Left renal cortex interstitium (tissue), 4 donors: ENCODE results near the gene DNAJC13. TPM values are rescaled to one million over a fixed set of nuclear protein-coding genes. Genes with fewer than 3 reads are reported as not detected.
"Not testable (repeated sequence)": the region's sequence is repeated elsewhere in the genome, so short reads cannot be mapped to it uniquely, and the experiment has no call there.

Experiments
- DNase-seq, 4 donors: peaks; one replicate each; pipeline ENCODE4 v3.0.0-alpha.2; 2013; ENCODE audit warnings: low read depth in 4 of 4, low spot score in 2 of 4, missing footprints in 1 of 4
- polyA plus RNA-seq, 4 donors: library from polyadenylated mRNA; unstranded; fragments of 120-200 nt; gene quantifications; one replicate each; pipeline ENCODE4 v1.2.1, GENCODE V29; 2013; ENCODE audit not compliant: insufficient read length in 4 of 4

Gene DNAJC13
- polyA plus RNA-seq, 4 donors, result 41.7 to 61.0 (median 49.1) TPM

GRCh38 chr3:132537297-132537696 is 120.0 kb downstream of the DNAJC13 start:
- no peak for DNase-seq

- DNase-seq, result no peak
Observed at GRCh38 chr3:132538072-132538471, 120.8 kb downstream of the DNAJC13 start.

- DNase-seq, result no peak
Observed at GRCh38 chr3:132539681-132540080, 122.4 kb downstream of the DNAJC13 start.

- no peak for DNase-seq
Observed at GRCh38 chr3:132542577-132542976, 125.3 kb downstream of the DNAJC13 start.

GRCh38 chr3:132543011-132543739 is 125.9 kb downstream of the DNAJC13 start:
- no peak for DNase-seq

- no peak for DNase-seq
Observed at GRCh38 chr3:132544130-132544529, 126.8 kb downstream of the DNAJC13 start.

GRCh38 chr3:132545471-132545870 is 128.2 kb downstream of the DNAJC13 start:
- DNase-seq, result no peak

GRCh38 chr3:132549169-132549568 is 131.9 kb downstream of the DNAJC13 start:
- DNase-seq, result no peak

- DNase-seq, result no peak
Observed at GRCh38 chr3:132549890-132550578, 132.7 kb downstream of the DNAJC13 start.

GRCh38 chr3:132550579-132551305 is 133.4 kb downstream of the DNAJC13 start:
- DNase-seq, result no peak

GRCh38 chr3:132553826-132554225 is 136.5 kb downstream of the DNAJC13 start:
- no peak for DNase-seq

- no peak for DNase-seq
Observed at GRCh38 chr3:132554437-132554836, 137.1 kb downstream of the DNAJC13 start.

- DNase-seq, result no peak
Observed at GRCh38 chr3:132555306-132556035, 138.2 kb downstream of the DNAJC13 start.

- DNase-seq, result not testable (repeated sequence)
Observed at GRCh38 chr3:132556036-132556386, 138.7 kb downstream of the DNAJC13 start.

- DNase-seq, result no peak
Observed at GRCh38 chr3:132556508-132557159, 139.3 kb downstream of the DNAJC13 start.

GRCh38 chr3:132561003-132561402 is 143.7 kb downstream of the DNAJC13 start:
- no peak for DNase-seq

- DNase-seq, result no peak
Observed at GRCh38 chr3:132563420-132564069, 146.2 kb downstream of the DNAJC13 start.

GRCh38 chr3:132564070-132564465 is 146.8 kb downstream of the DNAJC13 start:
- DNase-seq, result no peak

- DNase-seq, result no peak
Observed at GRCh38 chr3:132568422-132568821, 151.1 kb downstream of the DNAJC13 start.

GRCh38 chr3:132569153-132569552 is 151.9 kb downstream of the DNAJC13 start:
- no peak for DNase-seq
